Activated T-cell treated with anti-CD3 and anti-CD28 coated beads, Interleukin-2, amount 50 U/mL, for 24 hours (primary cell): Measurements from ENCODE around the gene LRRFIP1.

Experiments
- DNase-seq: peaks from one replicate; pipeline ENCODE4 v3.0.0-alpha.2; 2020
- H3K27ac Mint-ChIP-seq: 2 replicates; pipeline ENCODE4 v1.8.0; 2020; ENCODE audit warnings: mild to moderate bottlenecking, mixed read lengths
- H3K27me3 Mint-ChIP-seq: 2 replicates; pipeline ENCODE4 v1.8.0; 2020; ENCODE audit warnings: mixed read lengths
- H3K36me3 Mint-ChIP-seq: 2 replicates; pipeline ENCODE4 v1.8.0; 2020; ENCODE audit warnings: low read depth, mixed read lengths
- H3K4me1 Mint-ChIP-seq: 2 replicates; pipeline ENCODE4 v1.8.0; 2020; ENCODE audit warnings: low read depth, mixed read lengths
- H3K4me3 Mint-ChIP-seq: 2 replicates; pipeline ENCODE4 v1.8.0; 2020; ENCODE audit warnings: mild to moderate bottlenecking, moderate library complexity, mixed read lengths
- H3K9me3 Mint-ChIP-seq: 2 replicates; pipeline ENCODE4 v1.8.0; 2020; ENCODE audit warnings: mixed read lengths

LRRFIP1 gene

DNA sequence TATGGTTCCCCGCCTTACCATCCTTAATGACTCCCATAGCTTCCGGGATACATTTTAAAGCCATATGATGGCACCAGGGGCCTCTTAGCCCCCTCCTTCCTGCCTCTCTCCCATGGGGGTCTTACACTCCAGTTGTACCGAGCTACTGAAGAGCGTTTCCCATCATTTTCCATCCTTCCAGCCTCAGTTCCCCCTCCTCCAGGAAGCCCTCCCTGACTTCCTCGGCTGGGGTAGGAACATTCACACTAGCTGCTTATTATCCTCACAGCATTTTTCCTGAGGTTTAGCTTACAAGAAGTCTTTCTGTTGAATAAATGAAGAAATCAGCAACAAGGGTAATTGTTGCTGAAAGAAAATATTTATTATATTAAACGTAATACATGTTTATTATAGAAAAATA lies 41.1 kb downstream of the LRRFIP1 start:
- H3K36me3 Mint-ChIP-seq: no peaks in the 10 kb centered on the region
- DNase-seq: no peak
- no peaks in the 10 kb centered on the region for H3K9me3 Mint-ChIP-seq
- H3K27ac Mint-ChIP-seq: no peak overlapping the region
- no peak overlapping the region for H3K4me3 Mint-ChIP-seq
- peaks cover 4% of the 10 kb centered on the region for H3K27me3 Mint-ChIP-seq
- H3K4me1 Mint-ChIP-seq: peaks cover 12% of the 10 kb centered on the region

- H3K27me3 Mint-ChIP-seq: no peaks in the 10 kb centered on the region
- DNase-seq: no peak
- H3K4me1 Mint-ChIP-seq: peaks cover 20% of the 10 kb centered on the region
- no peaks in the 10 kb centered on the region for H3K36me3 Mint-ChIP-seq
- H3K4me3 Mint-ChIP-seq: no peak overlapping the region
- H3K27ac Mint-ChIP-seq: no peak overlapping the region
- no peaks in the 10 kb centered on the region for H3K9me3 Mint-ChIP-seq
Observed at GRCh38 chr2:237669283-237669627, 41.9 kb downstream of the LRRFIP1 start.

DNA sequence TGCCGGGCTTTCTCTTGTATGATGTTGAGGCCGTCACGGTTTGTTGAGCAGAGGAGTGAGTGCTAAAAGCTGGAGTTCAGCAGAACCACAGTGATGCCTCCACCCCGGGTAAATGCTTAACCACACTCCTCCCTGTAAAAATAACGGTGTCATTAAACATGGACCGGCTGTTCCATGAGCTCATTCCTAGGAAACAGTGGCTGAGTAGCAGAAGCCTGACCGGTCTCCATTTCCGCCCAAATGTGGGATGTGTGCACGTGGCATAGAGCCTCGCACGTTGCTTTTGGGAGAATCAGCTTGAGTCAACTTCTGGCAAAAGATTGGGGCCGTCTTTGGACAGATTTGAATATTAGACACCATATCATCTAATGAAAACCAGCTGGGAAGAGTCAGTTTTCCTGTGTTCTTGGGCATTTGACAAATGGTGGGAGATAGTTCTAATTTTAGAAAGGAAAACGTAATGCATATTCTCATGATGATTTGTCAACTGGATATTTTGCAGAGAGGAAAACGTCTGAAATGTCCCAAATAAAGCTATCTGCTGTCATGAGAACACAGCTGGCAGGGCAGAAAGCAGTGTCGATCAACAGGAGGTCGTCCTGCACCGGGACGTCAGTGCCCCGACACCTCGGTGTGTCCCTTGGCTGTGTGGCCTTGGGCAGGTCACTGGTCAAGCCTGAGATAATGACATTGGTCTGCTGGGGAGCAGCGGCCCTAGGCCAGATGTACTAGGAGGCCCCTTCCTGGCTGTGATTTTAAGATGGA lies 42.4 kb downstream of the LRRFIP1 start:
- no peak overlapping the region for H3K4me3 Mint-ChIP-seq
- H3K36me3 Mint-ChIP-seq: no peaks in the 10 kb centered on the region
- H3K27me3 Mint-ChIP-seq: no peaks in the 10 kb centered on the region
- H3K4me1 Mint-ChIP-seq: peaks cover 26% of the 10 kb centered on the region
- no peak overlapping the region for H3K27ac Mint-ChIP-seq
- no peak for DNase-seq
- H3K9me3 Mint-ChIP-seq: no peaks in the 10 kb centered on the region

- no peaks in the 10 kb centered on the region for H3K36me3 Mint-ChIP-seq
- no peak overlapping the region for H3K27ac Mint-ChIP-seq
- H3K4me3 Mint-ChIP-seq: no peak overlapping the region
- no peaks in the 10 kb centered on the region for H3K9me3 Mint-ChIP-seq
- H3K27me3 Mint-ChIP-seq: no peaks in the 10 kb centered on the region
- DNase-seq: no peak
- H3K4me1 Mint-ChIP-seq: peaks cover 34% of the 10 kb centered on the region
Observed at GRCh38 chr2:237670641-237671040, 43.3 kb downstream of the LRRFIP1 start.

DNA sequence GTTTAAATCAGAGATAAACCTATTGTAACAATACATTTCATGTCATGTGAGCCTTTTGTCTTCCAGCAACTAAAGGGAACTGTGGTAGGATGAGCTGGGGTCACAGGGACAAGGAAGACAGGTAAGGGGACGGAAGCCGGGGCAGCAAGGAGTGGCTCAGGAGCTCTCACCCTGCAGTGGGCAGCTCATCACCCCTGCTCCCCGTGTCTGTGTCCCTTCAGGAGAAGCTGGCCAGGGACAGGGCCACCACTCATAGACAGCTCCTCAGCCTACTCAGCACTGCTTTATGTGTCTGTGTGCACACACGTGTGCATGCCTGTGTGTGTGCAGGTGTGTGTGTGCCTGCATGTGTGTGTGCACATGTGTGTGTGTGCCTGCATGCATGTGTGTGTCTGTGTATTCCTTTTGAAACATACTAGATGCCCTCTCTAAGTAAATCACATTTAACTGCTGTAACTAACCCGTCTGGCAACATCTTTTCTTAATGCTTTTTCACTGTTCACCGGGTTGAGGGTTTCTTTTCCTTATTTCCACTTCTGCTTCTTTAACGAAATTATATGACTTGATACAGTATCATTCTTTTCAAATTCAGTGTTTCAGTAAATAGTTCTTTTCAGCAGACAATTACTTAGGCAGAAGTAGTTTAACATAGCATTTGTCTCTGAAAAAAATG lies 44.2 kb downstream of the LRRFIP1 start:
- no peak overlapping the region for H3K27ac Mint-ChIP-seq
- no peaks in the 10 kb centered on the region for H3K36me3 Mint-ChIP-seq
- H3K4me1 Mint-ChIP-seq: peaks cover 42% of the 10 kb centered on the region
- H3K4me3 Mint-ChIP-seq: no peak overlapping the region
- no peaks in the 10 kb centered on the region for H3K27me3 Mint-ChIP-seq
- DNase-seq: no peak
- H3K9me3 Mint-ChIP-seq: no peaks in the 10 kb centered on the region

GRCh38 chr2:237672731-237673129 lies 45.3 kb downstream of the LRRFIP1 start:
- Mint-ChIP-seq H3K4me3 (peak overlapping the region; percentile 75), H3K4me1 (peaks cover 49% of the 10 kb centered on the region), H3K9me3 (no peaks in the 10 kb centered on the region), H3K27ac (peak overlapping the region; percentile 96), H3K27me3 (no peaks in the 10 kb centered on the region), H3K36me3 (no peaks in the 10 kb centered on the region)
- no peak for DNase-seq

GRCh38 chr2:237673130-237674001 lies 46.0 kb downstream of the LRRFIP1 start:
- Mint-ChIP-seq H3K4me1 (peaks cover 52% of the 10 kb centered on the region), H3K27ac (peak overlapping the region; percentile 96), H3K4me3 (peak overlapping the region; percentile 75), H3K36me3 (no peaks in the 10 kb centered on the region), H3K27me3 (no peaks in the 10 kb centered on the region), H3K9me3 (no peaks in the 10 kb centered on the region)
- DNase-seq: peak; percentile 84

DNA sequence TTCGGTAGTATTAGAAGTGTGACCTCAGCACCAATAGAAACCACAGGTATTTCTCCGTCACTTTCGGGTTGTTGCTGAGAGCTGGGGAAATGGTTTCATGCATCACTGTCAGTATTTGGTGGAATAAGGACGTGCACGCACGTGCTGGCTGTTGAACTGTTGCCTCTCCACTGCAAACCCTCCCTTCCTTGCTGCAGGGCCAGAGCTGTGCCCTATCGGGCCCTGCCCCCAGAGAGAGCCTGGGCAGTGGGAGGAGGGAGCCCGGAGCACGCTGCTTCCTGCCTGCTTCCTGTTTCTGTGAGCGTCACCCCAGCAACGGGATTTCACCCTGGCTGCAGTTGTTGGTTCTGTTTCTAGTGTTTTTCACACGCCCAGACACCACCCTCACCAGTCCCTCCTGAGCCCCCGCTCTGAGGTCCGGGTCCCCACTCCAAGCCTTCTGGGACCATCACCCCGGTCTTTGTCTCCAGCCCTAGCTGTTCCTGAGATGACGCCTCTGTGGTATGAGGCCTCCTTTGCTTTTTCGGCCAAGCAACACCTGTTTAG lies 47.4 kb downstream of the LRRFIP1 start:
- Mint-ChIP-seq H3K4me1 (peaks cover 52% of the 10 kb centered on the region), H3K9me3 (no peaks in the 10 kb centered on the region), H3K4me3 (peak overlapping the region; percentile 75), H3K27me3 (no peaks in the 10 kb centered on the region), H3K36me3 (no peaks in the 10 kb centered on the region), H3K27ac (peak overlapping the region; percentile 96)
- peak; percentile 78 for DNase-seq

DNA sequence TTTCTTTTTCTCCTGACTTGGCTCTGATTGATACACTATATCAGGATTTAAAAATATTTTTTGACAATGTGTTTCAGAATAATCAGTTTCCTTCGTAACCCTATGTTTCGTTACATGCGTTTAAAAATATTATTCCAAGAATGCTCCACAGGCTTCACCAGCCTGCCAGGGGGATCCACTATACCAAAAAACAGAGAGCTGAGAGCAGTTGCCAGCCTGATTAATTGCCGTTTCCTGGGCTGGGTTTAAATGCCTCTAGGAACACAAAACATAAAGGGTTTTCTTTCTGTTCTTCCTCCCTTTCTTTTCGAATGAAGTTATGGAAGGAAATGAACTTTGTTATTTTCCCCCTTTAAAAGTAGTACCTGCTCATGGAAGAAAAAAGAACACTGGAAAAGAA lies 47.9 kb downstream of the LRRFIP1 start:
- no peaks in the 10 kb centered on the region for H3K27me3 Mint-ChIP-seq
- peak overlapping the region; percentile 75 for H3K4me3 Mint-ChIP-seq
- no peaks in the 10 kb centered on the region for H3K36me3 Mint-ChIP-seq
- peak overlapping the region; percentile 96 for H3K27ac Mint-ChIP-seq
- no peaks in the 10 kb centered on the region for H3K9me3 Mint-ChIP-seq
- H3K4me1 Mint-ChIP-seq: peaks cover 52% of the 10 kb centered on the region
- DNase-seq: no peak

GRCh38 chr2:237680702-237681478 lies 53.5 kb downstream of the LRRFIP1 start:
- no peaks in the 10 kb centered on the region for H3K27me3 Mint-ChIP-seq
- DNase-seq: no peak
- H3K36me3 Mint-ChIP-seq: no peaks in the 10 kb centered on the region
- H3K4me1 Mint-ChIP-seq: peaks cover 20% of the 10 kb centered on the region
- no peak overlapping the region for H3K27ac Mint-ChIP-seq
- H3K9me3 Mint-ChIP-seq: no peaks in the 10 kb centered on the region
- H3K4me3 Mint-ChIP-seq: no peak overlapping the region

GRCh38 chr2:237682151-237682550 lies 54.8 kb downstream of the LRRFIP1 start:
- Mint-ChIP-seq H3K4me1 (peaks cover 21% of the 10 kb centered on the region), H3K4me3 (no peak overlapping the region), H3K27ac (no peak overlapping the region), H3K36me3 (no peaks in the 10 kb centered on the region), H3K9me3 (no peaks in the 10 kb centered on the region), H3K27me3 (no peaks in the 10 kb centered on the region)
- DNase-seq: no peak

DNA sequence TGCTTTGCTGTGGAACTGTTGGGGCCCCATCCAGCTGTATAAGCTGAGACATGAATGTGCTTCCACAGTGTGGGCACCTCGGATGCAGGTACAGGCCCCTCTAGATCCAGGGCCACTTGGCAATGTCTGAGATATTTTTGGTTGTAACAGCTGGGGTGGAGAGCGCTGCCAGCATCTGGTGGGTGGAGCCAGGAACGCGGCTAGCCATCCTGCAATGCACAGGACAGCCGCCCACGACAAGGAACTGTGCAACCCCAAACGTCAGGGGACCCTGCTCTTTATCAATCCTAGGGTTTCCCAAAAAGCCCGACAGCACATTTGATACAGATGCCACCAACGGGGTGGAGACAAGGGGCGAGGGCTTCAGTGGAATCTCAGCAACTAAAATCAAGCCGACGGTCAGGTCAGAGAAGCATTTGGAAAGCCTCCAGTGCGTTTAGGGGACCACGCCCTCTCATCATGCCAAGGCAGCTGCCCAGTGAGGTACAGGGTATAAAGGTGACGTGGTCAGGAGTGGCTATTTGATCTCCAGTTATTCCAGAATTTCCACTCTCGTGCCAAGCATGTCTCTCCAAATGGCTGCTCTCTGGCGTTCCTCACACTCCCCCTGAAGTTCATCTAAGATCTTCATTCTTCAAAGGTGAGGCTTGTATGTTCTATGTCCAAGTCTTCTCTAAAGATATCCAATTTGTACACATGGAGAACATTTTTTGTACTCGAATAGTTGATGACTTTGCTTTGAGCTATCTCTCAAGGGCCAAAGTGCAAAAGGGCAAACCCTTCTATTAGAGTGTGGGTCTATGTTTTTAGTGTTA lies 55.7 kb downstream of the LRRFIP1 start:
- DNase-seq: no peak
- Mint-ChIP-seq H3K9me3 (no peaks in the 10 kb centered on the region), H3K4me3 (no peak overlapping the region), H3K4me1 (peaks cover 26% of the 10 kb centered on the region), H3K27ac (no peak overlapping the region), H3K36me3 (no peaks in the 10 kb centered on the region), H3K27me3 (no peaks in the 10 kb centered on the region)

DNA sequence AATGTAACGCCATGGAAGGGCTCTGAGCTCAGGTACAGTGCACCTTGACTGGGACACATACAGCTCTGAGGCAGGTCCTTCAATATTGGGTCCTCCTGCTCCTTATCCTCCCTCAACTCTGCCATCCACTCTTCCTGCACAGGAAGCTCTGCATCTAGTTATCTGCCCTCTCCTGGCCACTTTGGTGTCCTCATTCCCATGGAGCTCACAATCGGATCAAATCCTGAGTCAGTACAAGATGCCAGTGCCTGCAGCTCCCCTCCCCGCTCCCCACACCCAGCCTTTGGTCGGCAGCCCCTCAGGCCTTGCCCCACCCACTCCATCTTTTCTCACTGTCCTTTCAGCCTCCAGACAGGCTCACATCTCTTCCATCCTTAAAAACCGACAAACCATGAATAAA lies 58.0 kb downstream of the LRRFIP1 start:
- no peaks in the 10 kb centered on the region for H3K36me3 Mint-ChIP-seq
- no peak overlapping the region for H3K4me3 Mint-ChIP-seq
- H3K27ac Mint-ChIP-seq: no peak overlapping the region
- no peaks in the 10 kb centered on the region for H3K9me3 Mint-ChIP-seq
- H3K4me1 Mint-ChIP-seq: peaks cover 45% of the 10 kb centered on the region
- no peak for DNase-seq
- no peaks in the 10 kb centered on the region for H3K27me3 Mint-ChIP-seq
